HepG2 (cell line): ENCODE results near the gene ABHD15. TPM values are rescaled to one million over a fixed set of nuclear protein-coding genes. Genes with fewer than 3 reads are reported as not detected.

Source experiments
- ATF7 ChIP-seq, 2 experiments: fragments of 450-650 bp in 1 of 2; sonication (generic) in 1 of 2; formaldehyde crosslinking in 1 of 2; IDR thresholded peaks; 2 replicates each; pipeline versions ENCODE4 v1.4.0 to v1.6.1; 2016 to 2020; ENCODE audit warnings: antibody characterized with exemption in 1 of 2, mild to moderate bottlenecking in 1 of 2, missing genetic modification reagents in 1 of 2
- ATF7-NPFF ChIP-seq: sonication (generic); formaldehyde crosslinking; IDR thresholded peaks from 2 replicates; pipeline ENCODE4 v1.8.1; 2023; ENCODE audit warnings: mild to moderate bottlenecking, low read depth, missing genetic modification reagents, moderate library complexity
- CHD2 ChIP-seq: IDR thresholded peaks from 2 replicates; pipeline ENCODE4 v1.6.1; 2011; ENCODE audit warnings: low read depth, low read length, improper control_type of control experiment
- MTA1 ChIP-seq: sonication (generic); formaldehyde crosslinking; IDR thresholded peaks from 2 replicates; pipeline ENCODE4 v1.4.0; 2020; ENCODE audit warnings: missing genetic modification reagents, mild to moderate bottlenecking, borderline replicate concordance
- NCOA2 ChIP-seq: sonication (generic); formaldehyde crosslinking; IDR thresholded peaks from 2 replicates; pipeline ENCODE4 v1.8.0; 2022; ENCODE audit warnings: inconsistent platforms
- PHB2 ChIP-seq: fragments of 450-650 bp; IDR thresholded peaks from 2 replicates; pipeline ENCODE4 v1.6.1; 2018; ENCODE audit not compliant: partially characterized antibody
- ZNF136 ChIP-seq: sonication (generic); formaldehyde crosslinking; IDR thresholded peaks from 2 replicates; pipeline ENCODE4 v1.8.1; 2022; ENCODE audit warnings: low read depth, mild to moderate bottlenecking, moderate library complexity, missing genetic modification reagents
- ZNF292 ChIP-seq: sonication (generic); formaldehyde crosslinking; IDR thresholded peaks from 2 replicates; pipeline ENCODE4 v1.8.1; 2022; ENCODE audit warnings: mild to moderate bottlenecking, low read depth, missing genetic modification reagents, borderline replicate concordance
- ZNF318 ChIP-seq: sonication (generic); formaldehyde crosslinking; IDR thresholded peaks from 2 replicates; pipeline ENCODE4 v1.4.0; 2020; ENCODE audit warnings: mild to moderate bottlenecking, missing genetic modification reagents
- ZNF331 ChIP-seq: sonication (generic); formaldehyde crosslinking; IDR thresholded peaks from 2 replicates; pipeline ENCODE4 v1.4.0; 2020; ENCODE audit warnings: missing genetic modification reagents
- ZNF501 ChIP-seq: sonication (generic); formaldehyde crosslinking; IDR thresholded peaks from 2 replicates; pipeline ENCODE4 v1.5.1; 2020; ENCODE audit warnings: mild to moderate bottlenecking, moderate library complexity, missing genetic modification reagents
- ZSCAN30 ChIP-seq: sonication (generic); formaldehyde crosslinking; IDR thresholded peaks from 2 replicates; pipeline ENCODE4 v1.5.0; 2020; ENCODE audit warnings: mild to moderate bottlenecking, missing genetic modification reagents
- polyA plus RNA-seq, 8 experiments: library from polyadenylated mRNA; depleted of rRNA in 3 of 8; stranded (reverse) in 7 of 8; unstranded in 1 of 8; fragments of >200 nt; fragmentation: Illumina TruSeq in 4 of 8; extraction: Trizol in 4 of 8; gene quantifications; 2 replicates each; pipeline versions ENCODE4 v1.2.1 to v1.2.3, GENCODE V29; 2011 to 2016; ENCODE audit warnings: low read depth in 4 of 8, missing spikeins in 1 of 8, mixed read lengths in 1 of 8; ENCODE audit not compliant: insufficient read depth in 1 of 8
- total RNA-seq, 5 experiments: library from RNA; depleted of rRNA; stranded (reverse); fragments of >200 nt; fragmentation: Illumina TruSeq; extraction: Trizol; gene quantifications; 2 replicates each; pipeline ENCODE4 v1.2.3, GENCODE V29; 2016; ENCODE audit warnings: low read depth in 1 of 5
- TF ChIP-seq, protein P1 (sequence below): IDR thresholded peaks from 2 replicates; pipeline ENCODE4 v1.6.1; 2016; ENCODE audit warnings: mild to moderate bottlenecking

ABHD15 gene
- total and polyA plus RNA-seq, 2 of the 13 experiments (the other 11 are each of a cell fraction or from before 2014, with no cell fraction given), result 2.4 to 7.7 TPM

GRCh38 chr17:29615048-29615385 is 48.2 kb upstream of the ABHD15 start (continued):
- TF ChIP-seq ATF7-NPFF (CRISPR knock-in tag) (no peak), ZNF331 (CRISPR knock-in tag) (no peak), CHD2 (peak; percentile 67; the same call in 1 of the 2 replicates), ZNF292 (no peak), ZNF318 (CRISPR knock-in tag) (no peak), ATF7 (IDR thresholded peaks at IDR 0.05) (no peak), ATF7 (CRISPR knock-in tag; IDR thresholded peaks at IDR 0.05) (no peak), ZSCAN30 (CRISPR knock-in tag) (no peak), MTA1 (CRISPR knock-in tag) (0 out of 2 replicates have a peak, but pooled peaks have one; percentile 21), ZNF501 (CRISPR knock-in tag) (no peak), NCOA2 (CRISPR knock-in tag) (no peak), PHB2 (no peak), ZNF136 (CRISPR knock-in tag) (no peak)
- TF ChIP-seq, protein P1, sequence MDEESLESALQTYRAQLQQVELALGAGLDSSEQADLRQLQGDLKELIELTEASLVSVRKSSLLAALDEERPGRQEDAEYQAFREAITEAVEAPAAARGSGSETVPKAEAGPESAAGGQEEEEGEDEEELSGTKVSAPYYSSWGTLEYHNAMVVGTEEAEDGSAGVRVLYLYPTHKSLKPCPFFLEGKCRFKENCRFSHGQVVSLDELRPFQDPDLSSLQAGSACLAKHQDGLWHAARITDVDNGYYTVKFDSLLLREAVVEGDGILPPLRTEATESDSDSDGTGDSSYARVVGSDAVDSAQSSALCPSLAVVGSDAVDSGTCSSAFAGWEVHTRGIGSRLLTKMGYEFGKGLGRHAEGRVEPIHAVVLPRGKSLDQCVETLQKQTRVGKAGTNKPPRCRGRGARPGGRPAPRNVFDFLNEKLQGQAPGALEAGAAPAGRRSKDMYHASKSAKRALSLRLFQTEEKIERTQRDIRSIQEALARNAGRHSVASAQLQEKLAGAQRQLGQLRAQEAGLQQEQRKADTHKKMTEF (CRISPR knock-in tag), result no peak
- TF ChIP-seq, all 625 proteins: peak for 5
